Epithelial cell of esophagus (primary cell): Measurements from ENCODE around the gene RNASE2.
A peak's percentile ranks its signal among the peaks of the same experiment; 100 is the strongest.

Experiments
- DNase-seq: peaks from one replicate; pipeline ENCODE4 v3.0.0; 2010; ENCODE audit warnings: low read depth
- H3K4me3 ChIP-seq: 2 replicates; pipeline ENCODE4 v1.5.1; 2011; ENCODE audit warnings: mild to moderate bottlenecking, low read length, control low read depth
- TF ChIP-seq, protein P1 (sequence below): IDR thresholded peaks from 2 replicates; pipeline ENCODE4 v1.5.1; 2011; ENCODE audit warnings: low read depth, mild to moderate bottlenecking, low read length, control low read depth, inconsistent platforms; ENCODE audit not compliant: insufficient read depth; ENCODE audit errors: missing control alignments

Gene RNASE2

DNA sequence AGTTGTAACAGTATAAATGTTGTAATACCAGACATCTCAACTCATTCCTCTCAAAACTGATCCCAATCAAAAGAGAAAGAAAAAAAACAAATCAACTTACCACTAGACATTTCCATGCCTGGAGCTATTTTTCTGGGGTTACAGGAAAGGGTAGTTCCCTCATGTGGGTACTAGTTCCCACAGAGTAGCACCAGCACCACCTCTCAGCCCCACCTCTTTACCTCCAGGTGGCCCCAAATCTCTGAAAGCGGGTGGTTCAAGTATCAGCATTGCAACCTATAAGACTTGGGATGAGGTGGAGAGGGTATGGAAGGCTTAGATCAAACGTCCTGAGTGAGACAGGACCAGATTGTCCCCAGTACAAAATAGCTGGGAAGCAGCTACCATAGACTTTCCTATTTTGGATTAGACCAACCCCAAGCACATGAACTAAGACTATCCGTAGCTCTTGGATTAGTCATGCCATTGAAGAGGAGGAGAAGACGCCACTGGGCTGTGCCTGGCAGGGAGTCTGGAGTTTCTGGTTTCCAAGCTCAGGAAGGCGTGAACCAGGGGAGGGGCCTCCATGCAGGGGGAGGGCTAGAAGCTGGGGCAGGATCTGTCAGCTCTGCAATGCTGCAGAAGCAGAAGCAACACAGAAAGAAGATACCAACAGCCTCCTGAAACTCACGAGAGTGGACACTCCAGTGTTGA is 43.5 kb downstream of the RNASE2 start, which contains the start of gene SLC39A2:
Gene SLC39A2 (plus strand): TSS at position 620 of the 693 bp plus-strand sequence. CDS start 154 bp downstream, outside the sequence.
- peak; percentile 95 for DNase-seq

DNA sequence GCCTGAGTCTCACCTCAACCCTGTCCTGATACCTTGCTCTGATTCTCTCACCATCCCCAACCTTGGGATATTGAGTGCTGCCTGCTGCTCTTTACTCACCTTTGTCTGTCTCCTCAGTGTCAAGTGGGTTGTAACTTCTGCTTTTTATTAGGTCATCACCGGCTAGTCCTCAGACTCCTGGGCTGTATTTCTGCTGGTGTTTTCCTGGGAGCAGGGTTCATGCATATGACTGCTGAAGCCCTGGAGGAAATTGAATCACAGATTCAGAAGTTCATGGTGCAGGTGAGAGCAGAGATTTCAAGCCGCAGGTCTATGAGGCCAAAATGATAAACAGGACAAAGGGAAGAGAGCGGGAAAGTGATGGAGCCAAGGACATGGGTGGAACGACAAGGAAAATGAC is 44.3 kb downstream of the RNASE2 start:
- TF ChIP-seq, protein P1, sequence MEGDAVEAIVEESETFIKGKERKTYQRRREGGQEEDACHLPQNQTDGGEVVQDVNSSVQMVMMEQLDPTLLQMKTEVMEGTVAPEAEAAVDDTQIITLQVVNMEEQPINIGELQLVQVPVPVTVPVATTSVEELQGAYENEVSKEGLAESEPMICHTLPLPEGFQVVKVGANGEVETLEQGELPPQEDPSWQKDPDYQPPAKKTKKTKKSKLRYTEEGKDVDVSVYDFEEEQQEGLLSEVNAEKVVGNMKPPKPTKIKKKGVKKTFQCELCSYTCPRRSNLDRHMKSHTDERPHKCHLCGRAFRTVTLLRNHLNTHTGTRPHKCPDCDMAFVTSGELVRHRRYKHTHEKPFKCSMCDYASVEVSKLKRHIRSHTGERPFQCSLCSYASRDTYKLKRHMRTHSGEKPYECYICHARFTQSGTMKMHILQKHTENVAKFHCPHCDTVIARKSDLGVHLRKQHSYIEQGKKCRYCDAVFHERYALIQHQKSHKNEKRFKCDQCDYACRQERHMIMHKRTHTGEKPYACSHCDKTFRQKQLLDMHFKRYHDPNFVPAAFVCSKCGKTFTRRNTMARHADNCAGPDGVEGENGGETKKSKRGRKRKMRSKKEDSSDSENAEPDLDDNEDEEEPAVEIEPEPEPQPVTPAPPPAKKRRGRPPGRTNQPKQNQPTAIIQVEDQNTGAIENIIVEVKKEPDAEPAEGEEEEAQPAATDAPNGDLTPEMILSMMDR: no peak
- DNase-seq: no peak
- H3K4me3 ChIP-seq: no peak overlapping the region

More for the DNA sequence above, 43.5 kb downstream of the RNASE2 start, which contains the start of gene SLC39A2:
- H3K4me3 ChIP-seq: peak within 1 kb of the TSS; percentile 11
- TF ChIP-seq, protein P1: no peak

DNA sequence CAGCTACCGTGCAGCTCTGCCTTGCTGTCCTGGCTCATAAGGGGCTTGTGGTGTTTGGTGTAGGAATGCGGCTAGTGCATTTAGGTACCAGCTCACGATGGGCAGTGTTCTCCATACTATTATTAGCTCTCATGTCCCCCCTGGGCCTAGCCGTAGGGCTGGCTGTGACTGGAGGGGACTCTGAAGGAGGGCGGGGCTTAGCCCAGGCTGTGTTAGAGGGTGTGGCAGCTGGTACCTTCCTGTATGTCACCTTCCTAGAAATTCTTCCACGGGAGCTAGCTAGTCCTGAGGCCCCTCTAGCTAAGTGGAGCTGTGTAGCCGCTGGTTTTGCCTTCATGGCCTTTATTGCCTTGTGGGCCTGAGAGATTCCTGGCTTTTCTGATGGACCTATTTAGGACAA is 45.9 kb downstream of the RNASE2 start:
- H3K4me3 ChIP-seq: no peak overlapping the region
- TF ChIP-seq, protein P1: no peak
- no peak for DNase-seq

DNA sequence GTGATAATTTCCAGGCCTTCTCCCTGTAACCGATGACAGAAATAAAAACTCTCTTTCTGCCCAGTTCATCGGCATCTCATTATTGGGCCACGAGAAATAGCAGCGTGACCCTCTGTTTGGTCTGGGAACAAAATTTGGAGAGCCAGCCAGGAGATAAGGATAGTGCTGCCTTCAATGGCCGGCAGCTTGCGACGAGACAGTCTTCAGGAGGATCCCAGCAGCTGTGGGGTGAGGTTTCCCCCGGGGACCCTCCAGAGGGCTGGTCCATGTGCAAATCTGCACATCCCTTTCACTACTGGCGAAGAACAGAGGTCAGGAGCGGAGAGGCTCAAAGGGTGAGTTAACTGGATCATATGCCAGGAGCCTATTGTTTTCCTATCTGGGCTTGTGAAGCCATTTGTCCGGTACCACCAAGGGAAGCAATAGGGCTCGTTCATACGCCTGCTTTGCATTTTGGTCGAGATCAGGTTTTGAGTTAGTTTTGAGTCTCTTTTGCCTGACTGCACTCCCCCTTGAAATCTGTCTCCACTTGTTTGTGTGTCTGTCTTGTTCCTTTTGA is 48.6 kb downstream of the RNASE2 start:
- TF ChIP-seq, protein P1: no peak
- DNase-seq: no peak
- no peak overlapping the region for H3K4me3 ChIP-seq
